Activated naive CD8-positive, alpha-beta T cell (primary cell): ENCODE data around the gene ARL16.

Experiments used
- H3K27ac Mint-ChIP-seq: one replicate; pipeline ENCODE4 v1.8.0; 2021; ENCODE audit warnings: mixed read lengths
- H3K27me3 Mint-ChIP-seq: one replicate; pipeline ENCODE4 v1.8.0; 2021; ENCODE audit warnings: mixed read lengths
- H3K36me3 Mint-ChIP-seq: one replicate; pipeline ENCODE4 v1.8.0; 2021; ENCODE audit warnings: mixed read lengths
- H3K4me1 Mint-ChIP-seq: one replicate; pipeline ENCODE4 v1.8.0; 2021; ENCODE audit warnings: low read depth, mixed read lengths
- H3K4me3 Mint-ChIP-seq: one replicate; pipeline ENCODE4 v1.8.0; 2021; ENCODE audit warnings: mild to moderate bottlenecking, mixed read lengths
- H3K9me3 Mint-ChIP-seq: one replicate; pipeline ENCODE4 v1.8.0; 2021; ENCODE audit warnings: low read depth, mixed read lengths

ARL16 gene

DNA sequence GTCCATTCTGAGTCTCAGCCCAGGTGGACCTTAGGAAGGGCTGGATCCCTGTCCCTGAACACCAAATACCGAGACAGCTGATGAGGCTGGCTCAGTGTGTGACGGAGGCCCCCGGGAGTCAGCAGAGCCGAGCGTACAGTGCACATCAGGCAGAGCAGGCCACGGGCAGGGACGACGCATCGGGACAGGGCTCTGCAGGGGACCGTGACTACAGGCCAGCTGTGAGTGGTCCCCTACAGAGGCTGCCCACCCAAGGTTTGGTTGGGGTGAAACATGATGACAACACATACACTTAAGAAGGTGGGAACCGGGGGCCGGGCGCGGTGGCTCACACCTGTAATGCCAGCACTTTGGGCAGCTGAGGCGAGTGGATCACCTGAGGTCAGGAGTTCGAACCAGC, 10.6 kb downstream of the ARL16 start:
- H3K36me3 Mint-ChIP-seq = no peaks in the 10 kb centered on the region
- H3K4me3 Mint-ChIP-seq = no peak overlapping the region
- no peak overlapping the region for H3K27ac Mint-ChIP-seq
- H3K4me1 Mint-ChIP-seq = peaks cover 7% of the 10 kb centered on the region
- no peaks in the 10 kb centered on the region for H3K27me3 Mint-ChIP-seq
- no peaks in the 10 kb centered on the region for H3K9me3 Mint-ChIP-seq

DNA sequence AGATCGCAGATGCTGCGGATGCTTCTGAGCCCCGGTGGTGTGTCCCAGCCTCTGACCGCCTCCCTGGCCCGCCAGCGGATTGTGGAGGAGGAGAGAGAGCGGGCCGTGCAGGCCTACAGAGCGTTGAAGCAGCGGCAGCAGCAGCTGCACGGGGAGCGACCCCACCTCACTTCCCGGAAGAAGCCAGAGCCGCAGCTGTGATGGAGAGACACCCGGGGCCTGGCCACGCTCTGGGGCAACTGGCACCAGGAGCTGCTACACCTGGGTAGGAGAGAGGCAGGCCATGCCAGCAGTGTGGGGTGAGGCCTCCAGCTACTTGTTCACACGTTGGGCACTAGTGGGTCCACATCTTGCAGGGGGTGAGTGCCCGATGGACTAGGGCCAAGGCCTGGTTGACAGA, 11.1 kb downstream of the ARL16 start:
- no peak overlapping the region for H3K27ac Mint-ChIP-seq
- H3K27me3 Mint-ChIP-seq = no peaks in the 10 kb centered on the region
- no peaks in the 10 kb centered on the region for H3K9me3 Mint-ChIP-seq
- H3K4me1 Mint-ChIP-seq = peaks cover 11% of the 10 kb centered on the region
- no peaks in the 10 kb centered on the region for H3K36me3 Mint-ChIP-seq
- H3K4me3 Mint-ChIP-seq = no peak overlapping the region

DNA sequence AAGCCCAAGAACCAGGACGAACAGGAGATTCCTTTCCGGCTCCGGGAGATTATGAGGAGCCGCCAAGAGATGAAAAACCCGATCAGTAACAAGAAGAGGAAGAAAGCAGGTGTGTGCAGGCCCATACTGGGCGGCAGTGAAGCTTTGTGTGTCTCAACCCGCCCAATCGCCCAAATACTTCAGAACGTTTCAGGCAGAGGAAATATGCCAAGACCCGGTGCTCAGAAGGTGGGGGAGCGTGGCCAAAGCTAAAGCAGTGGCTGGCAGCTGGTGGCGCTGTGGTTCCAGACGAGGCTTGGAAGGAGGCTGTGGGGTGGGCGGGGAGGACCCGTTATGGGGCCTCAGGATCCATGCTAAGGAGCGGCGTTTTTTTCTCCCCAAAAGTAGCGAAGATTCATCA, 15.8 kb downstream of the ARL16 start:
- no peaks in the 10 kb centered on the region for H3K27me3 Mint-ChIP-seq
- peaks cover 30% of the 10 kb centered on the region for H3K4me1 Mint-ChIP-seq
- no peaks in the 10 kb centered on the region for H3K9me3 Mint-ChIP-seq
- H3K27ac Mint-ChIP-seq = peak overlapping the region; percentile 66
- no peaks in the 10 kb centered on the region for H3K36me3 Mint-ChIP-seq
- H3K4me3 Mint-ChIP-seq = peak overlapping the region; percentile 96

DNA sequence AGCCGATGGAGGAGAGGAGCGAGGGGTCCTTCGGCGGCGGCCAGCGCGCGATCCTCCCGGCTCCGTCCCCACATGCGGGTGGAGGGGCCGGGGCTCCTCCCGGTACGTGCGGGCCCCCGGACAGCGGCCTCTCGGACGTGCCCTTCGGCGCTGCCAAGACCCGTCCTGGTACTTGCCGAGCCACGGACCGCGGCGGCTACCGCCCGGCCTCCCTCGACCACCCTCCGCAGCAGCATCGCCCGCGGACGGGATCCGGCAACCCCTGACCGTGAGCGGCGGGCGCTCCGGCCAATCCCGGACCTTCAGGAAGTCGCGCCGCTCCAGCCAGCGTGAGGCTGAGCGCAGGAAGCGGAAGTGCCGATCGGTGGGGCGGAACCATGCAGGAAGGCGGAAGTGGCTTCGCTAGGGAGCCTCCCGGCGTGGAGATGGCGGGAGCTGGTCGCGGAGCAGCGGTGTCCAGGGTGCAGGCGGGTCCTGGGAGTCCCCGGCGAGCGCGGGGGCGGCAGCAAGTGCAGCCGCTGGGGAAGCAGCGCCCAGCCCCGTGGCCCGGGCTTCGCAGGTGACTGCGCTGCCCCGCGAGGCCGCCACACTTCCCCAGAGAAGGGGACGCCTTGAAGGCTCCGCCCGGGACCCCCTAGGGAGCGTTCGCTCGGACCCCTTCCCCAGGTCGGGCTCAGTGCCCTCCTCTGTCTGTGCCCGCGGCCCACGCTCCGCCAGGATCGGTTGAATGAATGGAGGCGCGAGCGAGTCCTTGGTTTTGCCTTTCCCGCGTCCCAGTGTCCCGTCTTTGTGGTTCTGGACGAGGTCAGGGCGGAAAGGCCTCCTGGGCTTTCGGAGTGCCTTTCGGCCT, 17.0 kb downstream of the ARL16 start, which contains the start of the genes CCDC137 and OXLD1:
Gene CCDC137 (plus strand): TSS at position 396 of the 850 bp plus-strand sequence. CDS start 30 bp downstream, at position 426.
Gene OXLD1 (minus strand): TSS at position 264 of the 850 bp plus-strand sequence. CDS start 28 bp downstream, at position 236.
- Mint-ChIP-seq H3K27me3 (no peaks in the 10 kb centered on the region), H3K27ac (peak within 1 kb of the TSS; percentile 99), H3K36me3 (no peaks in the 10 kb centered on the region), H3K4me1 (peaks cover 35% of the 10 kb centered on the region), H3K4me3 (peak within 1 kb of the TSS; percentile 96), H3K9me3 (no peaks in the 10 kb centered on the region)

DNA sequence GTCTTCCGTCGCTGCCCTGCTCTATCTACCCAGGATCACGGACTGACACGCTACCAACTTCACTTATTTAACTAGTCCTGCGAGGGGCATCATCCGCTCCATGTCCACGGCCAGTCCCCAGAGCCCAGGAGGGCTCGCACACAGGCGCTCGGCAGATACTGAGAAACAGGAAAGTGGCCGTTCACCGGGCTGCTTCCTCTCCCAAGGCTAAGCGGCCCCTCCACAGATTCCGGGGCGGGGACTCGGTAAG, 17.6 kb downstream of the ARL16 start:
- no peaks in the 10 kb centered on the region for H3K36me3 Mint-ChIP-seq
- H3K27me3 Mint-ChIP-seq = no peaks in the 10 kb centered on the region
- H3K4me1 Mint-ChIP-seq = peaks cover 34% of the 10 kb centered on the region
- peak overlapping the region; percentile 96 for H3K4me3 Mint-ChIP-seq
- no peaks in the 10 kb centered on the region for H3K9me3 Mint-ChIP-seq
- H3K27ac Mint-ChIP-seq = peak overlapping the region; percentile 99

DNA sequence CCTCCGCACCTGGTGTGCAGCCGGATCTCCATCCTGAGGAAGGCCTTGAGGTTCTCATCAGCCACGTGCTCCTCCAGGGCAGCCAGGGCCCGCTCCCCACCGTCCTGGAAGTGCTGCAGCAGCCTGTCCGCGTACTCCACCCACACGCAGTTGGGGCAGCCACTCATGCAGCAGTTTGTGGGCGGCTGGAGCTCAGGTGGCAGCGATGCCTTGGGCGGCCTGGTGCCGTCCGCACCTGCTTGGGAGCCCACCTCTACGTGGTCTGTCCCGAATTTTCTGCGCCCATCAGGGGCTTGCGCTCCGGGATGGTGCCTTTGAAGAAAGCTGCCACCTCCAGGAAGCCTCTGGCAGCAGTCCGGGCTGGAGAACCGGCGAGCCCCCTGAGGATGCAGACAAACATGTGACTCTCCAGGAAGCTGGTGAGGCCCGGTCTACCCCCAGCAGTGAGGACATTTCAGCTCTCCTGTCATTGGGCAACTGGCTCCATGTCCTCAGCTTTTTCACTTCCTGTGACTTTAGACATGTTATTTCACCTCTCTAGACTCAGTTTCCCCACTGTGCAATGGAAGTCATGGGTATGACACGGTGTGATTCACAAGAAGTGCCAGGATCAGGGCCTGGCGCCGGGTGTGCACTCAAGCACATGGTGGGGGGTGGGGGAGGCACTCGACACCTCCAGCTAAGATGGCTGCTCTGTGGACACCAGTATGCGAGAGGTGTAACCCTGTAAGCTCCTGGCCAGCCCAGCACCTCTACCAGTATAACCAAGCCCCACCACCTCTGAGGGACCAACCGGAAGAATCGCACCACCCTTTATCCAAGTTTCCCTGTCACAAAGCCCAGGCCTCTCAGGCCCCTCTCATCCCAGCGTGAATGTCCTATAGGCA, 18.1 kb downstream of the ARL16 start:
- H3K9me3 Mint-ChIP-seq = no peaks in the 10 kb centered on the region
- peak overlapping the region; percentile 96 for H3K4me3 Mint-ChIP-seq
- no peaks in the 10 kb centered on the region for H3K36me3 Mint-ChIP-seq
- peak overlapping the region; percentile 99 for H3K27ac Mint-ChIP-seq
- H3K27me3 Mint-ChIP-seq = no peaks in the 10 kb centered on the region
- H3K4me1 Mint-ChIP-seq = peaks cover 34% of the 10 kb centered on the region

DNA sequence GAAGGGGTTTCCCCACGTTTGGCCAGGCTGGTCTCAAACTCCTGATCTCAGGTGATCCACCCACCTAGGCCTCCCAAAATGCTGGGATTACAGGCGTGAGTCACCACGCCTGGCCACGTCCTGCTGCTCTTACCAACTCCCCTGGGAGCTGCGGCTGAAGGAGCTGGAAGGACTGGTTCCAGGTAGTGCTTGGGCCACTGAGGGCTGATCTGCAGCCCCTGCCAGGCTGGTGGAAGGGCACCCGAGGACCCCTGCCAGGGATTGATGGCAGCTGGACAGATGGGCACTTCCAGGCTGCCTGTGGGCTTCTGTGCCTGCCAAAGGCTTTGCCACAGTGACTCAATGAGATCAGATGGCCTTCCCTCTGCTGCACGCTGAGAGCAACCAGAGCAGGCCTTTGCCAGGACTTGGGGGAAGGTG, 19.5 kb downstream of the ARL16 start:
- peak overlapping the region; percentile 96 for H3K4me3 Mint-ChIP-seq
- H3K27me3 Mint-ChIP-seq = no peaks in the 10 kb centered on the region
- H3K36me3 Mint-ChIP-seq = no peaks in the 10 kb centered on the region
- H3K4me1 Mint-ChIP-seq = peaks cover 34% of the 10 kb centered on the region
- peak overlapping the region; percentile 81 for H3K27ac Mint-ChIP-seq
- H3K9me3 Mint-ChIP-seq = no peaks in the 10 kb centered on the region

DNA sequence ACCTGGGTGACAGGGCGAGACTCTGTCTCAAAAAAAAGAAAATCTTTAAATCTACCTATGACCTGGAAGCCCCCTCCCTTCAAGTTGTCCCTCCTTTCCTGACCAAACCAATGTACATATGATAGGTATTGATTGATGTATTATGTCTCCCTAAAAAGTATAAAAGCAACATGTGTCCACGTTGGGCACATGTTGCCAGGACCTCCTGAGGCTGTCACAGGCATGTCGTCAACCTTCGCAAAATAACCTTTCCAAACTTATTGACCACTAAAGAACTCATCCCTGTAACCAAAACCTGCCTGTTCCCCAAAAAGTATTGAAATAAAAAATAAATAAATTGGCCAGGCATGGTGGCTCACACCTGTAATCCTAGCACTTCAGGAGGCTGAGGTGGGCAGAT, 21.6 kb downstream of the ARL16 start:
- Mint-ChIP-seq H3K4me1 (peaks cover 22% of the 10 kb centered on the region), H3K4me3 (no peak overlapping the region), H3K9me3 (no peaks in the 10 kb centered on the region), H3K27me3 (no peaks in the 10 kb centered on the region), H3K27ac (peak overlapping the region; percentile 81), H3K36me3 (no peaks in the 10 kb centered on the region)

DNA sequence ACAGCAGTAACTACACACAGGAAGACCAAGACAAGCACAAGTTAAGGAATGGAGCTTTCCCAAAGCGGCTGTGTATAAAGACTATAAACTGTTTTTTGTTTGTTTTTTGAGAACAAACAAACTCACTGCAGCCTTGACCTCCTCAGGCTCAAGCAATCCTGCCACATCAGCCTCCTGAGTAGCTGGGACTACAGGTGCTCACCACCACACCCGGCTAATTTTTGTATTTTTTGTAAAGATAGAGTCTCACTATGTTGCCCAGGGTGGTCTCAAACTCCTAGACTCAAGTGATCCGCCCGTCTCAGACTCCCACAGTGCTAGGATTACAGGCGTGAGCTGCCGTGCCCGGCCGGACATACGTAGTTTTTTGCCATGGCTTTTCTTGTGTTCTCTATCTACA, 23.2 kb downstream of the ARL16 start:
- H3K4me1 Mint-ChIP-seq = peaks cover 13% of the 10 kb centered on the region

DNA sequence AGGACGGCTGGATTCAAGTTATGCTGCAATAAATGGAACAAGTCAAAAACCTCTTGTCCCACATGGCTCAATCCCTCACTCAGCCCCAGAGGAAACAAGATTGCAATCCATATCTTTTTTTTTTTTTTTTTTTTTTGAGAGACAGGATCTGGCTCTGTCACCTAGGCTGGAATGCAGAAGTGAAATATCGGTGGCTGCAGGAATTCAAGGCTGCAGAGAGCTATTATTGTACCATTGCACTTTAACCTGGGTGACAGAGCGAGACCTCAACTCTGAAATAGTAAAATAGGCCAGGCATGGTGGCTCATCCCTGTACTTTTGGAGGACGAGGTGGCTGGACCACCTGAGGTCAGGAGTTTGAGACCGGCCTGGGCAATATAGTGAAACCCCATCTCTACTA, 24.6 kb downstream of the ARL16 start:
- H3K27me3 Mint-ChIP-seq = no peaks in the 10 kb centered on the region
- peaks cover 8% of the 10 kb centered on the region for H3K4me1 Mint-ChIP-seq
- no peak overlapping the region for H3K4me3 Mint-ChIP-seq
- H3K36me3 Mint-ChIP-seq = no peaks in the 10 kb centered on the region
- no peak overlapping the region for H3K27ac Mint-ChIP-seq
- H3K9me3 Mint-ChIP-seq = no peaks in the 10 kb centered on the region

More for the DNA sequence above, 23.2 kb downstream of the ARL16 start:
- no peak overlapping the region for H3K4me3 Mint-ChIP-seq
- no peaks in the 10 kb centered on the region for H3K9me3 Mint-ChIP-seq
- no peaks in the 10 kb centered on the region for H3K27me3 Mint-ChIP-seq
- no peak overlapping the region for H3K27ac Mint-ChIP-seq
- H3K36me3 Mint-ChIP-seq = no peaks in the 10 kb centered on the region

DNA sequence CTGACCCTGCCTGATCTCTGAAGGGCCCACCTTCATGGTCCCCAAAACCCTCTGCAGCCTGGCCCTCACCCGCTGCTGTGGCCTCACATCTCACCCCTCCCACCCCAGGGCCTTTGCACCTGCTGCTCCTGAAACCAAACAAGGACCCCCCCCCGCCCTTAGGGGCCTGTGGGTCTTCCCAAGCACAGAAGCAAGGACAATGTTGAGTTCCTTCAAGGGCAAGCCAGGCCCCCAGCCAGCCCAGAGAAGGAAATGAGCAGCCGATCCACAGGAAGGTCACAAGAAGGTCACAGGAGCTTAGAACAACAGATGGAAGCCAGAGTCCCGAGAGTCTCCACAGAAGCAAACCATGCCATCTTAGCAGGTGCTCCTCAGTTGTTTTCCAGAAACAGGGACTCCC, 26.8 kb downstream of the ARL16 start:
- Mint-ChIP-seq H3K4me1 (peaks cover 5% of the 10 kb centered on the region), H3K4me3 (no peak overlapping the region), H3K27ac (no peak overlapping the region)

DNA sequence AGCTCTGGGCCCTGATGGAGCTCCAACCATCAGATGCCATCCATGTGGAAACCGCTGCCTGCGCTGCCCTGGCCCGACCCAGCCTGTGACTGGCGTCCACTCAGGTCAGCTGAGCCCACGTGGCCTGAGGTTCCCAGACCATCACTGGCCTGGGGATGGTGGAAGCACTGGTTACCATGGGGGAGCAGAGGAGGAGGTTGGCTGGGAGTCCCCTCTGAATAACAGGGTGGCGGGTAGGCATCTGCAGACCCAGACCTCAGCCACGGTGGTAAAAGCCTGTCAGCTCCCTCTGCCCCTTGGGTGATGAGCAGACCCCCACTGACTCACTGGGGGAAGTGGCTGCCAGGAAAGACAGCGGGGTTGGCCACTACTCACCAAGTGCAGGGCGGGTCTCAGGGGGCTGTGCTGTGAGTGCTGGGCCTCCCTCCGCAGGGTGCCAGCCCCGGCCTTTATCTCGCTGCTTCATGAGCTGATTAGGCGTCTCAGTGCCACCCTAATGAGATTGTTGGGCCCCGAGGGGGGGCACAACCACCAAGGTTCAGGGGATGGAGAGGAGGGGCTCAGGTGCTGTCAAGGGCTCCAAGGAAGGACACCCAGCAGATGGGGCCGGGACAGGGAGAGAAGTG, 27.4 kb downstream of the ARL16 start, which contains the start of gene PDE6G:
Gene PDE6G (minus strand): TSS at position 425 of the 626 bp plus-strand sequence. CDS start 3,237 bp downstream, outside the sequence.
- Mint-ChIP-seq H3K4me3 (no peak within 1 kb of the TSS), H3K9me3 (no peaks in the 10 kb centered on the region), H3K4me1 (peaks cover 7% of the 10 kb centered on the region), H3K27me3 (peaks cover 3% of the 10 kb centered on the region), H3K36me3 (no peaks in the 10 kb centered on the region), H3K27ac (no peak within 1 kb of the TSS)

More for the DNA sequence above, 26.8 kb downstream of the ARL16 start:
- H3K36me3 Mint-ChIP-seq = no peaks in the 10 kb centered on the region
- H3K9me3 Mint-ChIP-seq = no peaks in the 10 kb centered on the region
- H3K27me3 Mint-ChIP-seq = peaks cover 1% of the 10 kb centered on the region

DNA sequence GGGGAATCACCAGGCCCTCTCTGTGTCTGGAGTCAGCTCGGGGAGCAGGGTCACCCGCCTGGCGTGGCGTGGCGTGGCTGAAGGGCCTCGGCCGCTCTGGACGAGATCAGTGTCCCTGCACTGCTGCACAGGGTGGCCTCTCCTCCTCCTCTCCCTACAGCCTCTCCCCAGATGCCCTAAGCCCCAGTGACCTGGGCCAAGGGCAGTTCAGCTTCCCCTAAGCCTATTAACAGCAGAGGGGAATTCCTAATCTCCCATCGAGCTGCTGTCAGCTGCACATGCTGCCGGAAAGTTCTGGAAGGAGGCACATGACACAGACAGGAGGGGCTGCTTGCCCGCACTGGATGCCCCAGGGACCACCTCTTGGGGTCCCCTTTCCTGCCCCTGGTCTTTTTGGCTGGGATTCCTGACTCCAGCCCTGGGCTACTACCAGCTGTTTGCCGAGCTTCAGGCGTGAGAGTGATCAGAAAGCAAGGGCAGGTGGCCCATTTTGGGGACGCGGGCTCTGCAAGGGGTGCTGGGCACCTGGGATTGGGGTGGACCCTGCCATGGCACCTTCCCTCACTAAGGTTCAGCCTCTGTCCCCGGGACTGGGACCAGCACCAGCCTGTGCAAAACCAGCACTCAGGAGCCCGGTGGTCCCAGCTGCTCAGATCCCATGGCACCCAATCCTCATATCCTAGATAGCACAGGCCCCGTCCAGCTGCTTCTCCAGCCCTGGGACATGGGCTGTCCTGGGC, 28.0 kb downstream of the ARL16 start:
- Mint-ChIP-seq H3K9me3 (no peaks in the 10 kb centered on the region), H3K4me1 (peaks cover 7% of the 10 kb centered on the region), H3K27ac (no peak overlapping the region), H3K36me3 (no peaks in the 10 kb centered on the region), H3K4me3 (no peak overlapping the region), H3K27me3 (peaks cover 3% of the 10 kb centered on the region)
